Stimulated activated CD4-positive, alpha-beta T cell treated with anti-CD3 and anti-CD28 coated beads, Interleukin-1b, Interleukin-23, amount 100 ng/mL, for 24 hours (primary cell): ENCODE data around the gene CACUL1.
"Not testable (repeated sequence)": the region's sequence is repeated elsewhere in the genome, so short reads cannot be mapped to it uniquely, and the experiment has no call there.

Experiments
- DNase-seq, 4 experiments: peaks; one replicate each; pipeline ENCODE4 v3.0.0-alpha.2; 2020; ENCODE audit warnings: low read depth in 4 of 4, low spot score in 1 of 4

Gene CACUL1

GRCh38 chr10:118769898-118770600 lies 15.3 kb upstream of the CACUL1 start:
- no peak for DNase-seq

DNA sequence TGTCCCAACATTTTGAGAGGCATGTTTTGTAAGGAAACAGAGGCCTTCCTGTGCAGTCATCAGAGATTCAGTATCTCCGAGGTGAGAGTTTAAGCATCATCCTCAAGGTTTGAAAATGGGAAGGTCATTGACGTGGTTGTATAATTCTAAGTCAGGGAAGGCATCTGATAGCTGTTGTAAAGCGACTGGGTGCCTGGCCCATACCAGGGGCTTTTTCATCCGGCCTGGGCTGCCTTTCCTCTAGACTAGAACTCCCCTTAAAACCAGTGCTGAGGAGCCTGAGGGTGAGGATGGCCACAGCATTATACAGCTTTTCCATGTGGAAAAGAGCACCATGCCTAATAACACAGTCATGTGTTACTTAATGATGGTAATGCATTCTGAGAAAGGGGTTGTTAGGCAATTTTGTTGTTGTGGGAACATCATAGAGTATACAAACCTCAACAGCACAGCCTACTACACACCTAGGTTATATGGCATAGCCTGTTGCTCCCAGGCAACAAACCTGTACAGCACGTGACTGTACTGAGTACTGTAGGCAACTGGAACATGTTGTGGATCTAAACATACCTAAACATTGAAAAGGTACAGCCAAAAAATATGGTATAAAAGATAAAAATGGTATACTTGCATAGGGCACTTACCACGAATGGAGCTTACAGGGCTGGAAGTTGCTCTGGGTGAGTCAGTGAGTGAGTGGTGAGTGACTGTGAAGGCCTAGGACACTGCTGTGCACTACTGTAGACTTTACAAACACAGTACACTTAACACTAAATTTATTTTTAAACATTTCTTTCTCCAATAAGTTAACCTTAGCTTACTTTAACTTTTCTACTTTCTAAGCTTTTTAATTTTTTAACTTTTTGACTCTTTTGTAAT lies 13.5 kb upstream of the CACUL1 start:
- no peak for DNase-seq

DNA sequence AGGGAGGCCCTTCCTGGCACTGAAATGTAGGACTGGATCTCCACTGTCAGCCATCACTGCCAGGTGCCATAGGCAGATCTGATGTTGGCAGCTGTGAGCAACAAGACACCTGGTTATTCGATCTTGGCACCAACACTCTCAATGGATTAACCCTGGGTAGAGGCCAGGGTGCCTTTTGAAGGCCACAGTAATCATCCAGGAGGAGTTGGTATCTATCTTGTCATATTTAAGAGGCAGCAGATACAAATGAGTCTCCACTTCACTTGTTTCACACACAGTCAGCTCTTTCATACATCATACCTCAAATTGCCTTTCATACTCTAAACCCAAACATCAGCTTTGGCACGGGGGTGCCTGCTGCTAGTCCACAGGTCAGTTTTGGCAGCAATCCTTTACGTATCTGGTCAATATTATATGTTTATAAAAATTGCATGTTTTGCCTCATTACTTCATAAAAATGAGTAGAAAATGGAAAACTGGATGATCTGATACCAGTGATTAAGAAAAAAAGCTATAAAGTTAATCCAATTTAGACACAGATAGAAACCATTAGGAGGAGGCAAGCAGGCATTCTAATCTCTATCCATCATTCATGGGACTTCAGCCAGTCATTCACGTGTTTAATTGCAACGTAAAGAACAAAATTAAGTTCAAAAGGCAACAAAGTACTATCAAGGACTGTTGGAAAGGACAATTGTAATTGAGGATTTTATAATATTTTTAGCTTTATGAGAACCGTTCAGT lies 12.7 kb upstream of the CACUL1 start:
- DNase-seq = no peak

DNA sequence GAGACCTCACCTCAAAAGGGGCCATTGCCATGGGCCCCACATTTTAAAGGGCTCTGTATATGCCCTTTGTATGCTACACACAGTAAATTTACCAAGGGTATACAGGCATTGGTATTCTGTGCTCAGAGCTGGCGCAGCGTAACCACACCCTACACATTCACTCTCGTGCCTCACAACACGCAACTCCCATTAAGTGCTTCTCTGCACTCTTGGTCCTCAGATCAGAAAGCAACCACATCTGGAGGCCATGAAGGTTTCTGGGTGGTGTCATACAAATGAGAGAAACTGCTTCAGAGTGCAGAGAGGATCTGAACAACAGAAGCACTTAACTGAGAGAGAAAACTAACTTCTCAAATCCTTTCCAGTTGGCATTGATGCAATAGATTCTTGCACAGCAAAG lies 9.4 kb upstream of the CACUL1 start:
- no peak for DNase-seq

GRCh38 chr10:118763202-118763988 lies 8.6 kb upstream of the CACUL1 start:
- no peak for DNase-seq

DNA sequence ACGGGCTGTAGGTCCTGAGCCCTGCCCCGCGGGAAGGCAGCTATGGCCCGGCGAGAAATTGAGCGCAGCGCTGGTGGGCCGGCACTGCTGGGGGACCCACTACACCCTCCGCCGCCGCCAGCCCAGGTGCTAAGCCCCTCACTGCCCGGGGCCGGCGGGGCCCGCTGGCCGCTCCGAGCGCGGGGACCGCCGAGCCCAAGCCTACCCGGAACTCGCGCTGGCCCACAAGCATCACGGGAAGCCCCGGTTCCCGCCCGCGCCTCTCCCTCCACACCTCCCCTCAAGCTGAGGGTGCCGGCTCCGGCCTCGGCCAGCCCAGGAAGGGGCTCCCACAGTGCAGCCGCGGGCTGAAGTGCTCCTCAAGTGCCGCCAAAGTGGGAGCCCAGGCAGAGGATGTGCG lies 5.5 kb upstream of the CACUL1 start:
- DNase-seq = no peak

DNA sequence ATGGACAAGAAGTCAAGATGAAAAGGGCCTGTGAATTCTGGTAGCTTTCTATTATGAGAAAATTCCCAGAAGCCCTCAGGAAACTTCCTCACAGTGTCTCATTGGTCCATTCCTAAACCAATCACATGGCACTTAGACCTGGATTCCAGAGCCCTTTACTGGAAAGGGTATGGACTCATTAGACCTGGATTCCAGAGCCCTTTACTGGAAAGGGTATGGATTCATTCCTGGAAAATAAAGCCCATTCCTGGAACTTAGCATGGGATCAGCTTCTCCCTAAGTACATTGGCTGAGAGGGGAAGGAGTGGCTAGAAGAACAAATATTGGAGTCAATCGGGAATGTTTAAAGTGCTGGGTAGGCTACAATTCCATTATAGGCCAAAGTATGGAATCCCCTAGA lies 3.7 kb upstream of the CACUL1 start:
- no peak for DNase-seq

- DNase-seq = peak in 1 of 4 experiments; percentile 29
These were observed 578 bp downstream of the CACUL1 start for GRCh38 chr10:118754229-118754555.

DNA sequence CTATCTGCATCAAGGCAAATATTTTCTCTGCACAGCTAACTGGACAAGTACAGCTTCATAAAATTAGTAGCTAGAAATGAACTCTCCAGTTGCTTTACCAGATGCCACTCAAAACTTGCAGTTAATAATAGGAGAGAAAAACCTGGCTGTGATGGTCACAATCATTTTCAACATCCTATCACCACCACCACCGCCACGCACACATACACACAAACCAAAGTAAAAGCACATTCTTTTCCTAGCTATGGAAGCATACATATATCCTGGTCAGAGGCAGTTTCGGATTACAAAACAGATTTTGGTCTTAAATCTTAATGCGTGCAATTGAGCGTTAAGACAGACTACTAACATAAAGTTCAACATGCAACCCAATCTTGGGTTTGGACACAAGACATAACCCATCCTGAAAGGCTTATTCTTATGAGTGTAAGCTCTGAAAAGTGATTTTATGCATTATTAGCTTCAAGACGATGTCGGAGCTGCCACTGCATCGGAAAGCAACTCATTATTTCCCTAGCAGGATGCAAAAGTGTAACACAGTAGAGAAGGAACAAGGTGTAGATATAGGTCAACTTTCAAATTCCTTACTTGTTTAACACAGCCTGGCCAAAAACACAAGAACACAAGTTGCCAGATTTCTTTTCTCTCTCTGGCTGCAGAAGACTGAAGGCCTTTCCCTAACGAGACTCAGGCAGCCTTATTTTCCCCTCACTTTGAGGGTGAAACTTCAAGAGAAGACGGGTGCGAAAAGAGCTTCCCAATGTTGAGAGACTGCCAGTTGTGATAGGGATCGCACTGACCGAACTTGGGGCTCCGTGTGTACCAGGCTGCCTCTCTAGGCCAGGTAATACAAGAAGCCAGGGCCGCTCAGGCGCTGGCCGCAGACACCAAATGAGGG lies 1.2 kb downstream of the CACUL1 start:
- no peak for DNase-seq

- no peak for DNase-seq
These were observed 2.4 kb downstream of the CACUL1 start for GRCh38 chr10:118752409-118752808.

- no peak for DNase-seq
These were observed 3.5 kb downstream of the CACUL1 start for GRCh38 chr10:118751265-118751664.

GRCh38 chr10:118748041-118748440 lies 6.7 kb downstream of the CACUL1 start:
- no peak for DNase-seq

GRCh38 chr10:118746246-118746645 lies 8.5 kb downstream of the CACUL1 start:
- no peak for DNase-seq

DNA sequence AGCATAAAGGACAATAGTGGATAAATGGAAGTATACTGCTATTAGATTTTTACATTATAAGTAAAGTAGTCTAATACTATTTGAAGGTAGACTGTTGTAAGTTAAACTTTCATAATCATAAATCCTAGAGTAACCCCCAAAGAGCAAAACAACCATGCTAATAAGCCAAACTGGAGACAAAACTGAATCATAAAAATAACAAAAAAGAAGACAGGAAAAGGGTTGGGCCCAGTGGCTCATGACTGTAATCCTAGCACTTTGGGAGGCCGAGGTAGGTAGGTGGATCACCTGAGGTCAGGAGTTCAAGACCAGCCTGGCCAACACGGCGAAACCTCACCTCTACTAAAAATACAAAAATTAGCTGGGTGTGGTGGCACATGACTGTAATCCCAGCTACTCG lies 9.7 kb downstream of the CACUL1 start:
- no peak for DNase-seq

GRCh38 chr10:118744346-118744918 lies 10.3 kb downstream of the CACUL1 start:
- not testable (repeated sequence) for DNase-seq

- no peak for DNase-seq
These were observed 12.0 kb downstream of the CACUL1 start for GRCh38 chr10:118742782-118743181.

- DNase-seq = no peak
These were observed 12.7 kb downstream of the CACUL1 start for GRCh38 chr10:118742032-118742431.

DNA sequence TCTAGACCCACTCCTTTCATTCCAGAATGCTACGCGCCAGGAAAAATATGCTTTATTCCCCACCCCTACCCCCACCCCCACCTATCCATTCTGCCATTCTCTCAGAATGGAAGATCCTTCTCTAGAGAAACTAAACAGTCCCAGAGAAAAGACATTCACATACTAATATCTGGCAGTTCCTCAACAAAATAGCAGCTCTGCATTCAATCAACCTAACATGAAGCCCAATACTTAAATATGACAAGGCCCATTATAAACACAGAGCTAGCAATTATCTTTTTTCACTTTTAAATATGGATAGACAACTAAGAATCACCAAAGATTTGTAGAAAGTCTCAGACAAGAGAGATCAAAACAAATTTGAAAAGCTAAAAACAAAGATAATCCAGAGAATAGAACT lies 16.4 kb downstream of the CACUL1 start:
- no peak for DNase-seq

- DNase-seq = no peak
These were observed 17.0 kb downstream of the CACUL1 start for GRCh38 chr10:118737603-118738302.
